Measurements from ENCODE around the gene CACYBP.
"Not testable (repeated sequence)": the region's sequence is repeated elsewhere in the genome, so short reads cannot be mapped to it uniquely, and the experiment has no call there.

Gene CACYBP

DNA sequence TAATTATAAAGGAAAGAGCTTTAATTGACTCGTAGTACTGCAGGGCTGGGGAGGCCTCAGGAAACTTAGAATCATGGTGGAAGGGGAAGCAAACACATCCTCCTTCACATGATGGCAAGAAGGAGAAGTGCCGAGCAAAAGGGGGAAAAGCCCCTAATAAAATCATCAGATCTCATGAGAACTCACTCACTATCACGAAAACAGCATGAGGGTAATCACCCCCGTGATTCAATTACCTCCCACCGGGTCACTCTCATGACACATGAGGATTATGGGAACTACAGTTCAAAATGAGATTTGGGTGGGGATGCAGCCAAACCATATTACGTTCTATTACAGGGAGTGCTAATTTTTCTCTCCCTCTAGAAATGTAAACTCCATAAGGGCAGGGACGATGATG is 37.7 kb downstream of the CACYBP start:
- H3K4me3 ChIP-seq (ENCODE audit: low read depth, low read length), result no peak overlapping the region
- no peak for DNase-seq (ENCODE audit: low read depth)
- TF ChIP-seq, protein P1, sequence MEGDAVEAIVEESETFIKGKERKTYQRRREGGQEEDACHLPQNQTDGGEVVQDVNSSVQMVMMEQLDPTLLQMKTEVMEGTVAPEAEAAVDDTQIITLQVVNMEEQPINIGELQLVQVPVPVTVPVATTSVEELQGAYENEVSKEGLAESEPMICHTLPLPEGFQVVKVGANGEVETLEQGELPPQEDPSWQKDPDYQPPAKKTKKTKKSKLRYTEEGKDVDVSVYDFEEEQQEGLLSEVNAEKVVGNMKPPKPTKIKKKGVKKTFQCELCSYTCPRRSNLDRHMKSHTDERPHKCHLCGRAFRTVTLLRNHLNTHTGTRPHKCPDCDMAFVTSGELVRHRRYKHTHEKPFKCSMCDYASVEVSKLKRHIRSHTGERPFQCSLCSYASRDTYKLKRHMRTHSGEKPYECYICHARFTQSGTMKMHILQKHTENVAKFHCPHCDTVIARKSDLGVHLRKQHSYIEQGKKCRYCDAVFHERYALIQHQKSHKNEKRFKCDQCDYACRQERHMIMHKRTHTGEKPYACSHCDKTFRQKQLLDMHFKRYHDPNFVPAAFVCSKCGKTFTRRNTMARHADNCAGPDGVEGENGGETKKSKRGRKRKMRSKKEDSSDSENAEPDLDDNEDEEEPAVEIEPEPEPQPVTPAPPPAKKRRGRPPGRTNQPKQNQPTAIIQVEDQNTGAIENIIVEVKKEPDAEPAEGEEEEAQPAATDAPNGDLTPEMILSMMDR (IDR thresholded peaks at IDR 0.05; ENCODE audit: insufficient read depth, low read depth, low read length, missing control alignments), result no peak

DNA sequence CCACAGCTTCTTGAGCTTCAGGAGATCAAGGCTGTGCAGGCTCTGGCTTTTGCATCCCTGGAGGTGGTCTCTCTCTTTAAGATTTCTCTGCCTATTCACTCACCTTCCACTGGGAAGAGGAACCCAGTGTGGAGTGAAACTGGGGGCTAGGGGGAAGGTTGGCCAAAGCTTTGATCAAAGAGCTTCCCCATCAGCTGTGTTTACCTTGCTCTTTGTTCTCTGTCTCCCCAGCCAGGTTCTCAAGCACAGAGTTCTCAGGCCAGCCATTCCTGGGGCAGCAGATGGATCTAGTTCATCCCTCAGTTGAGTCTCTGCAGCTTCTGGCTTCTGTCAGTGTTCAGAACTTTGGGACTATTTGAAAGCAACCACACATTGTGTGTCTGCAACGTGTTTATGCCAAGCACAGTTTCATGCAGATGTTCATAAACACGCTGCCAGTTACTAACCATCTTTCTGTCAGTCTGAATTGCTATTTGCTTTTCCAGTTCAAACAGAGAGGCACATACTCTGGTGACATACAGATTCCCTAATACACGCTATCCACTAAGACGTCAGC is 40.7 kb downstream of the CACYBP start:
- H3K4me3 ChIP-seq (ENCODE audit: low read depth, low read length), result no peak overlapping the region
- TF ChIP-seq, protein P1 (IDR thresholded peaks at IDR 0.05; ENCODE audit: insufficient read depth, low read depth, low read length, missing control alignments), result no peak
- no peak for DNase-seq (ENCODE audit: low read depth)

DNA sequence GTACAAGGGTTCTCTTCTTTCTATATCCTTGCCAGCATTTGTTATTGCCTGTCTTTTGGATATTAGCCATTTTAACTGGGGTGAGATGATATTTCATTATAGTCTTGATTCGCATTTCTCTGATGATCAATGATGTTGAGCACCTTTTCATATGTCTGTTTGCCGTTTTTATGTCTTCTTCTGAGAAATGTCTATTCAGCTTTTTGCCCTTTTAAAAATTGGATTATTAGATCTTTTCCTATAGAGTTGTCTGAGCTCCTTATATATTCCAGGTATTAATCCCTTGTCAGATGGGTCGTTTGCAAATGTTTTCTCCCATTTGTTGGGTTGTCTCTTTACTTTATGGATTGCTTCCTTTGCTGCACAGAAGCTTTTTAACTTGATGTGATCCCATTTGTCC is 42.9 kb downstream of the CACYBP start:
- no peak for DNase-seq (ENCODE audit: low read depth)
- H3K4me3 ChIP-seq (ENCODE audit: low read depth, low read length), result no peak overlapping the region
- TF ChIP-seq, protein P1 (IDR thresholded peaks at IDR 0.05; ENCODE audit: insufficient read depth, low read depth, low read length, missing control alignments), result no peak

DNA sequence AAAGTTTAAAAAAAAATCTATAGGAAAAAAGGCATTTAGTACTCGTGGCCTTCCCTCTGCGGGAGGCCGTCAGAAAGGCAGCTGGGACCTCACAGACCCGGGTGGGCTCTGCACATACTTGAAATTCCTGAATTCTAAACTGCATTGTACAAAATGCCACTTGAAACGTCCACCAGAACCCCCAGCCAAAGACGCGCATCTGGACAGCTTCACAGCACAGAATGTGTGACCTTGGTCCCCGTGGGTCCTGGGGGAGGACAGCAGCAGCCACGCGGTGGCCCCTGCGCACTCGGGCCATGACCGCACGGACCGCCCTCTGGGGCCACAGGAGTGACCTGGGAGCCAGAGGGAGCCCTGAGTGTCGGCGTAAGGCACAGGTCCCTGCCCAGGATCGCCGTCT is 44.1 kb downstream of the CACYBP start:
- DNase-seq (ENCODE audit: low read depth), result no peak
- H3K4me3 ChIP-seq (ENCODE audit: low read depth, low read length), result no peak overlapping the region
- TF ChIP-seq, protein P1 (IDR thresholded peaks at IDR 0.05; ENCODE audit: insufficient read depth, low read depth, low read length, missing control alignments), result no peak

DNA sequence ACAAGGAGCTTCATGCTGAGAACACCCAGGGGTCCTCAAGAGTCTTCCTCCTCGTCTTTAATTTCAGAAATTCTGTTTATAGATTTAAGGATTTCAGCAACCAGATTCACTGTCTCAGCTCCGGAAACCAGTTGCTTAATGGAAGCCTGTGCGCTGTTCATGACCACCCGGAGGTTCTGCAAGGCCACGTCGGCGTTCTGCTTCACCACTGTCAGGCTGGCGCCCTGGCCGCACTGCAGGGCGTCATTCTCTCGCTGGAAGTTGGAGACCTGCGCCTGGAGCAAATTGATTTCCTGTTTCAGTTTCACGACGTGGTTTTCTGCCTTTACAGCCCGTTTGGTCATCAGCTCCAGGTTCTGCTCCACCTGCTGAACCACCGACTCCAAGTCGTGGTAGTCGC is 44.8 kb downstream of the CACYBP start:
- not testable (repeated sequence) for H3K4me3 ChIP-seq (ENCODE audit: low read depth, low read length); DNase-seq (ENCODE audit: low read depth)

DNA sequence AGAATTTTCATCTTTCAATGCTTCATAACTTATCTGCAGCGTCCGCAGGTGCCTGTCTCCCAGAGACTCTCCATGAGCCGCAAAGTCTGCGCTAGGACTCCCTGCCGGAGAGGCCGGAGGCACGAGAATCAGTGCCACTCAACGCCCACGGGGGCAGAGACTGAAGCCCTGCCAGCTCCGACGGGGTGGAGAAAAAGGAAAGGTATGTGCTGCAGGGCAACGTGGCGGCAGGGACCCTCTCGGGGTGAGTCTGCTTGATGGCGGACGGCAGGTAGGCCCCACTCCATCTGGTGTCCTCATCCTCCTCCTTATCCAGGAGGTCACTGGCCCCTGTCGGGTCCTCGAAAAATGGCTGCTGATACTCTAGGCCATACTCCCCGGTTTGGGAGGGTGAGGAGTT is 45.4 kb downstream of the CACYBP start:
- no peak overlapping the region for H3K4me3 ChIP-seq (ENCODE audit: low read depth, low read length)
- no peak for DNase-seq (ENCODE audit: low read depth)
- TF ChIP-seq, protein P1 (IDR thresholded peaks at IDR 0.05; ENCODE audit: insufficient read depth, low read depth, low read length, missing control alignments), result no peak

DNA sequence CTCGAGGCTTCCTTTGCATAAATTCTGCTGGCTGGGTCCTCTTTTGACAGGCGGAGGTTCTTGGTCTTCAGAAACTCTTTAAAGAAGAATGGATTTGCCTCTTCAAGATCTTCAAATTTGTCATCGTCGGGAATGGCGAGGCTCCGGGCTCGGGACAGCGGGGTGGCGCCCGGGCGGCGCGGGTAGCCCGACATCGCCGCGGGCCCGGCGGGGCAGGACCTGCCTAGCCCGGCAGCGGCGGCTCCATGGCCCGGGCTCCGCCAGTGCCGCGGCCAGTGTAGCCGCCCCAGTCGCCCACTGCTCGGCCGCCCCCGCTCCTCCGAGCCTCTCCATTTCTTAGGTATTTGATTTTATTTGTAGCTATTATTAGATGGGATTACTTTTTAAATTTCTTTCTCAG is 45.8 kb downstream of the CACYBP start:
- TF ChIP-seq, protein P1 (IDR thresholded peaks at IDR 0.05; ENCODE audit: insufficient read depth, low read depth, low read length, missing control alignments), result no peak
- DNase-seq (ENCODE audit: low read depth), result no peak
- H3K4me3 ChIP-seq (ENCODE audit: low read depth, low read length), result no peak overlapping the region
